H1 (cell line): ENCODE data around the gene EEF1A2. TPM values are rescaled to one million over a fixed set of nuclear protein-coding genes. Genes with fewer than 3 reads are reported as not detected.

Source experiments
- CTCF ChIA-PET: fragments of 300-600 bp; sonication (Branson Sonifier 250); formaldehyde crosslinking; loops from one replicate; lab custom pipeline; 2021; ENCODE audit not compliant: partially characterized antibody; lab: Charles Lee
- POLR2A ChIA-PET: fragments of 300-600 bp; sonication (Branson Sonifier 250); formaldehyde crosslinking; loops from one replicate; lab custom pipeline; 2021; ENCODE audit warnings: inconsistent platforms; ENCODE audit not compliant: partially characterized antibody; lab: Charles Lee
- DNase-seq, 2 experiments: peaks; one replicate each; pipeline versions ENCODE4 v3.0.0 to v3.0.0-alpha.2; 2010 to 2022; ENCODE audit warnings: low spot score in 2 of 2, low read depth in 1 of 2, mixed read lengths in 1 of 2
- FAIRE-seq: peaks from 2 replicates; lab custom pipeline; 2011; peaks lifted over from hg19 to GRCh38; lab: Jason Lieb, UNC
- H2AFZ ChIP-seq: 2 replicates; pipeline ENCODE4 v1.8.1; 2012; ENCODE audit warnings: low read length, inconsistent platforms
- H2AK5ac ChIP-seq: 2 replicates; pipeline ENCODE4 v1.6.1; 2013; ENCODE audit warnings: low read depth, low read length
- H2BK120ac ChIP-seq: replicated peaks from 2 replicates; pipeline ENCODE3; 2013; ENCODE audit warnings: low read depth, low read length, inconsistent platforms
- H2BK12ac ChIP-seq: 2 replicates; pipeline ENCODE4 v1.6.1; 2013; ENCODE audit warnings: low read depth, low read length
- H2BK15ac ChIP-seq: 2 replicates; pipeline ENCODE4 v1.6.1; 2013; ENCODE audit warnings: low read length
- H2BK20ac ChIP-seq: 2 replicates; pipeline ENCODE4 v1.6.1; 2013; ENCODE audit warnings: low read length
- H2BK5ac ChIP-seq: 2 replicates; pipeline ENCODE4 v1.6.1; 2013; ENCODE audit warnings: low read depth, low read length
- H3K14ac ChIP-seq: 2 replicates; pipeline ENCODE4 v1.6.1; 2013; ENCODE audit warnings: inconsistent platforms; ENCODE audit not compliant: insufficient read length
- H3K18ac ChIP-seq: 2 replicates; pipeline ENCODE4 v1.6.1; 2013; ENCODE audit warnings: low read length; ENCODE audit errors: extremely low read depth
- H3K23ac ChIP-seq: 2 replicates; pipeline ENCODE4 v1.6.1; 2013; ENCODE audit warnings: inconsistent platforms; ENCODE audit not compliant: insufficient read length
- H3K23me2 ChIP-seq: 2 replicates; pipeline ENCODE4 v1.6.1; 2013; ENCODE audit warnings: low read depth, low read length
- H3K27ac ChIP-seq: 2 replicates; pipeline ENCODE4 v1.6.1; 2011; ENCODE audit warnings: low read depth, low read length, inconsistent platforms
- H3K27me3 ChIP-seq, 4 experiments: replicated peaks in 1 of 4; 1 replicate in 1 of 4; 2 replicates in 3 of 4; pipeline versions ENCODE4 v1.6.1 to v1.8.1; 2011 to 2013; ENCODE audit warnings: low read length in 3 of 4, mild to moderate bottlenecking in 3 of 4, inconsistent platforms in 2 of 4, mixed read lengths in 2 of 4, moderate library complexity in 1 of 4; ENCODE audit not compliant: control insufficient read depth in 3 of 4, insufficient read depth in 3 of 4; ENCODE audit errors: extremely low read depth in 1 of 4
- H3K36me3 ChIP-seq, 4 experiments: 2 replicates each; pipeline versions ENCODE4 v1.6.1 to v1.8.1; 2011 to 2013; ENCODE audit warnings: mild to moderate bottlenecking in 4 of 4, low read length in 3 of 4, moderate library complexity in 2 of 4, control low read depth in 1 of 4, inconsistent platforms in 1 of 4; ENCODE audit not compliant: insufficient read depth in 4 of 4, control insufficient read depth in 2 of 4
- H3K4ac ChIP-seq: replicated peaks from 2 replicates; pipeline ENCODE3; 2013; ENCODE audit warnings: low read length, low read depth, mixed read lengths, inconsistent platforms; ENCODE audit not compliant: insufficient read length
- H3K4me1 ChIP-seq, 4 experiments: replicated peaks in 1 of 4; 1 replicate in 1 of 4; 2 replicates in 3 of 4; pipeline versions ENCODE4 v1.6.1 to v1.8.1; 2011 to 2013; ENCODE audit warnings: low read length in 3 of 4, inconsistent platforms in 2 of 4, mixed read lengths in 1 of 4; ENCODE audit not compliant: insufficient read depth in 4 of 4, control insufficient read depth in 3 of 4
- H3K4me2 ChIP-seq, 2 experiments: 2 replicates each; pipeline versions ENCODE4 v1.6.1 to v1.8.1; 2011 to 2013; ENCODE audit warnings: low read depth in 2 of 2, low read length in 2 of 2, control low read depth in 1 of 2, inconsistent platforms in 1 of 2, mild to moderate bottlenecking in 1 of 2; ENCODE audit not compliant: insufficient read depth in 1 of 2
- H3K4me3 ChIP-seq, 4 experiments: fragments of 200-600, 300-600 bp in 1 of 4; sonication (generic), shearing (Covaris generic), sonication (Bioruptor Twin) in 1 of 4; 2 replicates each; pipeline versions ENCODE4 v1.5.1 to v1.8.1; 2011 to 2016; ENCODE audit warnings: low read length in 4 of 4, low read depth in 3 of 4, control low read depth in 2 of 4, inconsistent platforms in 2 of 4, mild to moderate bottlenecking in 2 of 4, mixed read lengths in 1 of 4, moderate library complexity in 1 of 4; ENCODE audit not compliant: insufficient read depth in 2 of 4; ENCODE audit errors: extremely low read depth in 1 of 4
- H3K56ac ChIP-seq: replicated peaks from 2 replicates; pipeline ENCODE3; 2013; ENCODE audit warnings: low read depth, mild to moderate bottlenecking, mixed read lengths, low read length, inconsistent platforms; ENCODE audit not compliant: insufficient read length
- H3K79me1 ChIP-seq: 2 replicates; pipeline ENCODE4 v1.6.1; 2013; ENCODE audit warnings: low read depth, low read length, control low read depth
- H3K79me2 ChIP-seq, 2 experiments: 2 replicates each; pipeline versions ENCODE4 v1.6.1 to v1.8.1; 2012 to 2013; ENCODE audit warnings: low read length in 2 of 2, mild to moderate bottlenecking in 2 of 2, inconsistent platforms in 1 of 2; ENCODE audit not compliant: insufficient read depth in 2 of 2, control insufficient read depth in 1 of 2
- H3K9ac ChIP-seq, 4 experiments: replicated peaks in 1 of 4; 1 replicate in 1 of 4; 2 replicates in 3 of 4; pipeline versions ENCODE4 v1.6.1 to v1.8.1; 2011 to 2013; ENCODE audit warnings: low read depth in 3 of 4, low read length in 3 of 4, control low read depth in 2 of 4, mild to moderate bottlenecking in 2 of 4, moderate library complexity in 2 of 4, inconsistent platforms in 1 of 4; ENCODE audit errors: extremely low read depth in 1 of 4
- H3K9me3 ChIP-seq, 2 experiments: 2 replicates each; pipeline versions ENCODE4 v1.6.1 to v1.8.1; 2012 to 2013; ENCODE audit warnings: mild to moderate bottlenecking in 2 of 2, moderate library complexity in 2 of 2, control low read depth in 1 of 2, inconsistent platforms in 1 of 2, low read depth in 1 of 2, low read length in 1 of 2, mixed read lengths in 1 of 2; ENCODE audit not compliant: insufficient read depth in 2 of 2
- H4K20me1 ChIP-seq, 2 experiments: replicated peaks in 1 of 2; 2 replicates each; pipeline versions ENCODE3 to v1.8.1; 2011 to 2013; ENCODE audit warnings: inconsistent platforms in 2 of 2, low read length in 2 of 2, mild to moderate bottlenecking in 1 of 2; ENCODE audit not compliant: insufficient read depth in 2 of 2, control insufficient read depth in 1 of 2
- H4K5ac ChIP-seq: 2 replicates; pipeline ENCODE4 v1.6.1; 2013; ENCODE audit warnings: low read length, low read depth, mixed read lengths, inconsistent platforms; ENCODE audit not compliant: insufficient read length
- H4K8ac ChIP-seq: 2 replicates; pipeline ENCODE4 v1.8.0; 2013; ENCODE audit warnings: mild to moderate bottlenecking, moderate library complexity, low read length, inconsistent platforms; ENCODE audit not compliant: insufficient read depth; ENCODE audit errors: extremely low read depth
- H4K91ac ChIP-seq: replicated peaks from 2 replicates; pipeline ENCODE3; 2013; ENCODE audit warnings: low read length, mixed read lengths, inconsistent platforms; ENCODE audit not compliant: insufficient read length
- CREB1 ChIP-seq: IDR thresholded peaks from 2 replicates; pipeline ENCODE4 v1.6.1; 2012; ENCODE audit warnings: inconsistent platforms
- KDM4A ChIP-seq: IDR thresholded peaks from one replicate; pipeline ENCODE4 v1.7.1; 2012; ENCODE audit warnings: low read depth, mild to moderate bottlenecking, moderate library complexity, low read length, inconsistent platforms; ENCODE audit not compliant: severe bottlenecking
- PHF8 ChIP-seq: fragments of 200-600 bp; sonication (generic); conservative IDR thresholded peaks from 2 replicates; pipeline ENCODE4 v1.7.1; 2012; ENCODE audit warnings: low read depth, mild to moderate bottlenecking, inconsistent platforms, low read length, moderate library complexity
- SP2 ChIP-seq: IDR thresholded peaks from 2 replicates; pipeline ENCODE4 v1.6.1; 2012; ENCODE audit warnings: mild to moderate bottlenecking, low read length, inconsistent platforms
- SUZ12 ChIP-seq: fragments of 200-600 bp; sonication (generic); IDR thresholded peaks from 2 replicates; pipeline ENCODE4 v1.6.1; 2012; ENCODE audit warnings: mild to moderate bottlenecking, inconsistent platforms, low read length, moderate library complexity, mixed read lengths
- YY1 ChIP-seq: IDR thresholded peaks from 2 replicates; pipeline ENCODE4 v1.6.1; 2011; ENCODE audit warnings: low read depth, mild to moderate bottlenecking, low read length
- WGBS, 2 experiments: shearing (Covaris generic) in 1 of 2; methylation state at CpG; one replicate each; pipeline versions ENCODE4 v1.1.6 to v1.1.7; 2013 to 2015; ENCODE audit warnings: low lambda C conversion rate in 2 of 2, mixed read lengths in 2 of 2, inconsistent platforms in 1 of 2, low coverage in 1 of 2, missing lambda C conversion rate in 1 of 2; ENCODE audit not compliant: insufficient replicate concordance in 2 of 2, insufficient coverage in 1 of 2, insufficient read length in 1 of 2; ENCODE audit errors: extremely low coverage in 1 of 2, missing lambda C conversion rate in 1 of 2; 5-methylcytosine and 5-hydroxymethylcytosine counted together
- polyA plus RNA-seq, 7 experiments: library from polyadenylated mRNA; depleted of rRNA in 3 of 7; stranded (reverse) in 5 of 7; unstranded in 2 of 7; fragments of >200 nt in 5 of 7; fragments of 200-250 nt in 2 of 7; gene quantifications; 1 replicate in 5 of 7; 2 replicates in 1 of 7; 4 replicates in 1 of 7; pipeline versions ENCODE4 v1.2.1 to v1.2.3, GENCODE V29; 2011 to 2013; ENCODE audit warnings: missing spikeins in 2 of 7, mixed read lengths in 2 of 7
- total RNA-seq: library from RNA; stranded (reverse); fragmentation: NEBNext Ultra II Directional; extraction: Animal tissue kit (Norgen Biotek cat#: 25700); gene quantifications from 2 replicates; pipeline ENCODE4 v1.2.1, GENCODE V29; 2021
- TF ChIP-seq, protein P1 (sequence below): IDR thresholded peaks from 2 replicates; pipeline ENCODE4 v1.6.1; 2012; ENCODE audit warnings: inconsistent platforms
- TF ChIP-seq, protein P2 (sequence below): IDR thresholded peaks from 2 replicates; pipeline ENCODE4 v1.6.1; 2012; ENCODE audit warnings: inconsistent platforms

EEF1A2 gene
- total and polyA plus RNA-seq, 2 of the 8 experiments (the other 6 are each of a cell fraction or from before 2014, with no cell fraction given): 7.4 to 25.8 TPM

DNA sequence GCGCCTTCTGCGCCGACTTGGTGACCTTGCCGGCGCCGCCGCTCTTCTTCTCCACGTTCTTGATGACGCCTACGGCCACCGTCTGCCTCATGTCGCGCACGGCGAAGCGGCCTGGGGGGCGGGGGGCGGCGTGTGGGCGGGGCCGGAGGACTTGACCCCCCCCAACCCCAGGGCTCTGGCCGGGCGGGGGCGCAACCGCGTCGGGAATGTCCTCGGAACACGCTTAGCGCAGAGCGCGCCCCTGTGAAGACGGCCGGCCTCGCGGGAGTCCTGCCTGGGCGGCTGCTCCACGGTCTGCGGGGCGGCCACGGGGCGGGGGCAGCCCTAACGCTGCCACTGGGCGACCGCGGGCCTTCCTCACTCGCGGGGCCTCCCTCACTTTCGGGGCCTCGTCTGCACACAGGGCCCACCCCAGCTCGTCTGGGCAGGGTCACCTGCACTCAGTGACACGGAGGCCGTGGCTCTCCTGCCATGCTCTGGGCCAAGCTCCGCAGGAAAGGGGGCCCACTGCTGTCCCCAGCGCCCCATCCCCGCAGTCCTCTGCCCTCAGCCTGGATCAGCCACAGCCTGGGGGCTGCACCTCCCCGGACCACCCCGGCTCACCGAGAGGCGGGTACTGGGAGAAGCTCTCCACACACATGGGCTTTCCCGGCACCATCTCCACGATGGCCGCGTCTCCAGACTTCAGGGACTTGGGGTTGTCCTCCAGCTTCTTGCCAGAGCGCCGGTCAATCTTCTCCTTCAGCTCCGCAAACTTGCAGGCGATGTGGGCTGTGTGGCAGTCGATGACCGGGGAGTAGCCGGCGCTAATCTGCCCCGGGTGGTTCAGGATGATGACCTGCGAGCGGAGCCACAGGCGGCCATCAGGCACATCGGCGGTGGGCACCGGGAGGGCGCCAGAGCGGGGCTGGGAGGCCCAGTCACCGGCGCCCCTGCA is 10.3 kb downstream of the EEF1A2 start:
- H3K36me3 ChIP-seq: peaks cover 0 to 8% (median 1%) of the 10 kb centered on the region in 4 experiments; a peak in 5 of 8 replicates
- no peak overlapping the region for H3K56ac ChIP-seq
- H3K23ac ChIP-seq: no peak overlapping the region
- H3K4ac ChIP-seq: peak overlapping the region; percentile 14
- no peak overlapping the region for H3K27ac ChIP-seq
- no peak overlapping the region for H3K9ac ChIP-seq
- peak overlapping the region; percentile 15 for H4K5ac ChIP-seq
- no peak overlapping the region for H3K14ac ChIP-seq
- no peak overlapping the region; the same call in 1 of the 2 replicates for H2BK5ac ChIP-seq
- peak overlapping the region; percentile 72; the same call in 1 of the 2 replicates for H2BK15ac ChIP-seq
- peak overlapping the region; percentile 63 to 72 for H3K4me2 ChIP-seq
- H3K23me2 ChIP-seq: peaks cover 16% of the 10 kb centered on the region; the same call in 1 of the 2 replicates
- peak overlapping the region in 3 of 4 experiments; percentile 3 to 56 (median 14); a peak in 4 of 8 replicates for H3K4me3 ChIP-seq
- WGBS, 2 experiments: 42% methylated on average over 61 of the region's 83 CpGs; no CpG with 5 or more reads in 1 of the 2 experiments
- H3K4me1 ChIP-seq: peaks cover 0 to 14% (median 6%) of the 10 kb centered on the region in 4 experiments; a peak in 5 of 7 replicates
- no peak for FAIRE-seq
- peak in 1 of 2 experiments; percentile 76 for DNase-seq
- no peak overlapping the region for H2BK120ac ChIP-seq
- ChIA-PET CTCF (interaction anchor here (1.0 kb wide), 1 partner anchor 10 kb away, joined by 3 read pairs; no protein-coding TSS in a partner anchor), POLR2A (interaction anchor here (1.0 to 1.3 kb wide), 4 partner anchors 9 to 18 kb away, joined by 3 to 8 read pairs (median 4); partner anchors contain the start of gene KCNQ2)
- peak overlapping the region; percentile 60; the same call in 1 of the 2 replicates for H3K18ac ChIP-seq
- H2BK20ac ChIP-seq: no peak overlapping the region
- peak overlapping the region; percentile 35; the same call in 1 of the 2 replicates for H4K8ac ChIP-seq
- H3K9me3 ChIP-seq: peaks cover 4% of the 10 kb centered on the region in 2 experiments; a peak in 1 of 4 replicates
- no peaks in the 10 kb centered on the region for H3K79me1 ChIP-seq
- H3K79me2 ChIP-seq: no peaks in the 10 kb centered on the region
- H2AK5ac ChIP-seq: no peak overlapping the region
- H4K91ac ChIP-seq: no peak overlapping the region
- H4K20me1 ChIP-seq: peaks cover 0 to 8% of the 10 kb centered on the region in 2 experiments
- peaks cover 0 to 21% (median 15%) of the 10 kb centered on the region in 4 experiments; a peak in 6 of 7 replicates for H3K27me3 ChIP-seq
- 0 out of 2 replicates have a peak overlapping the region, but pooled peaks have one; percentile 75 for H2BK12ac ChIP-seq
- H2AFZ ChIP-seq: no peak overlapping the region
- TF ChIP-seq YY1 (0 out of 2 replicates have a peak, but pooled peaks have one; percentile 19), SP2 (no peak), KDM4A (peak; percentile 44), CREB1 (peak; percentile 21; the same call in 1 of the 2 replicates), SUZ12 (0 out of 2 replicates have a peak, but pooled peaks have one; percentile 3), PHF8 (no peak)
- TF ChIP-seq, protein P1, sequence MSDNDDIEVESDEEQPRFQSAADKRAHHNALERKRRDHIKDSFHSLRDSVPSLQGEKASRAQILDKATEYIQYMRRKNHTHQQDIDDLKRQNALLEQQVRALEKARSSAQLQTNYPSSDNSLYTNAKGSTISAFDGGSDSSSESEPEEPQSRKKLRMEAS: 0 out of 2 replicates have a peak, but pooled peaks have one; percentile 43
- TF ChIP-seq, protein P2, sequence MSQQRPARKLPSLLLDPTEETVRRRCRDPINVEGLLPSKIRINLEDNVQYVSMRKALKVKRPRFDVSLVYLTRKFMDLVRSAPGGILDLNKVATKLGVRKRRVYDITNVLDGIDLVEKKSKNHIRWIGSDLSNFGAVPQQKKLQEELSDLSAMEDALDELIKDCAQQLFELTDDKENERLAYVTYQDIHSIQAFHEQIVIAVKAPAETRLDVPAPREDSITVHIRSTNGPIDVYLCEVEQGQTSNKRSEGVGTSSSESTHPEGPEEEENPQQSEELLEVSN: peak; percentile 59; the same call in 1 of the 2 replicates
